OCI-LY7 (cell line): Measurements from ENCODE around the gene NBEA. TPM values are rescaled to one million over a fixed set of nuclear protein-coding genes. Genes with fewer than 3 reads are reported as not detected.

ENCODE experiments used
- BruUV-seq: library from RNA; stranded (reverse); fragments of 400-500 nt; replicated peaks from 2 replicates; lab custom pipeline; 2021; lab: Mats Ljungman, UMichigan
- CTCF ChIA-PET: fragments of 300-600 bp; sonication (Branson Sonifier 250); formaldehyde crosslinking; loops from one replicate; lab custom pipeline; 2022; ENCODE audit warnings: antibody characterized with exemption; ENCODE audit not compliant: unreplicated experiment; lab: Charles Lee
- POLR2A ChIA-PET: fragments of 300-600 bp; sonication (Branson Sonifier 250); formaldehyde crosslinking; loops from one replicate; lab custom pipeline; 2022; ENCODE audit warnings: antibody characterized with exemption; lab: Charles Lee
- DNase-seq: peaks from one replicate; pipeline ENCODE4 v3.0.0-alpha.2; 2015; ENCODE audit warnings: low spot score
- H2AFZ ChIP-seq: fragments of 200-600 bp; sonication (generic), shearing (Covaris generic); 2 replicates; pipeline ENCODE4 v1.6.1; 2014; ENCODE audit warnings: mild to moderate bottlenecking, antibody characterized with exemption, low read length, moderate library complexity
- H3K27ac ChIP-seq: fragments of 200-600 bp; sonication (generic); 2 replicates; pipeline ENCODE4 v1.5.1; 2014; ENCODE audit warnings: mixed run types, low read depth, mild to moderate bottlenecking, moderate library complexity, low read length, inconsistent platforms; ENCODE audit not compliant: poor library complexity, severe bottlenecking
- H3K36me3 ChIP-seq: fragments of 200-600 bp; sonication (generic); 2 replicates; pipeline ENCODE4 v1.6.1; 2014; ENCODE audit warnings: mild to moderate bottlenecking, antibody characterized with exemption, low read length, moderate library complexity, mixed read lengths; ENCODE audit not compliant: insufficient read depth
- H3K4me1 ChIP-seq: fragments of 200-600 bp; sonication (generic); 2 replicates; pipeline ENCODE4 v1.5.1; 2014; ENCODE audit warnings: mild to moderate bottlenecking, low read length; ENCODE audit not compliant: insufficient read depth, poor library complexity, severe bottlenecking
- H3K4me2 ChIP-seq: fragments of 200-600 bp; sonication (generic); 2 replicates; pipeline ENCODE4 v1.6.1; 2014; ENCODE audit warnings: mild to moderate bottlenecking, low read length
- H3K4me3 ChIP-seq: fragments of 200-600 bp; sonication (generic); 2 replicates; pipeline ENCODE4 v1.5.1; 2014; ENCODE audit warnings: mild to moderate bottlenecking, low read depth, low read length; ENCODE audit not compliant: poor library complexity, severe bottlenecking
- H3K79me2 ChIP-seq: fragments of 200-600 bp; sonication (generic); 2 replicates; pipeline ENCODE4 v1.6.1; 2016; ENCODE audit warnings: low read depth, mild to moderate bottlenecking, low read length, moderate library complexity, mixed read lengths; ENCODE audit not compliant: insufficient read depth
- H3K9me2 ChIP-seq: fragments of 200-600 bp; sonication (generic); 2 replicates; pipeline ENCODE4 v1.6.1; 2016; ENCODE audit warnings: mild to moderate bottlenecking, low read length, mixed read lengths; ENCODE audit not compliant: insufficient read depth
- H3K9me3 ChIP-seq: fragments of 200-600 bp; sonication (generic); 2 replicates; pipeline ENCODE4 v1.6.1; 2014; ENCODE audit warnings: mild to moderate bottlenecking, mixed run types, low read length, mixed read lengths
- H4K20me1 ChIP-seq: fragments of 200-600 bp; sonication (generic); 2 replicates; pipeline ENCODE4 v1.6.1; 2014; ENCODE audit warnings: mild to moderate bottlenecking, antibody characterized with exemption, low read length, moderate library complexity, mixed read lengths; ENCODE audit not compliant: insufficient read depth
- EZH2phosphoT487 ChIP-seq: fragments of 200-600 bp; sonication (generic); IDR thresholded peaks from 2 replicates; pipeline ENCODE4 v1.6.1; 2018; ENCODE audit warnings: low read depth, borderline replicate concordance, mild to moderate bottlenecking, mixed run types, antibody characterized with exemption, low read length, moderate library complexity, mixed read lengths
- intact Hi-C: fragments of 100-400 bp; cut with micrococcal nuclease; formaldehyde crosslinking; loops from one replicate; pipeline ENCODE4 v1.10.0; 2022; ENCODE audit not compliant: unreplicated experiment
- total RNA-seq, 2 experiments: library from RNA; depleted of rRNA in 1 of 2; stranded (reverse); fragments of >200 nt in 1 of 2; shearing (Covaris generic) in 1 of 2; gene quantifications; 2 replicates each; pipeline ENCODE4 v1.2.3, GENCODE V29; 2014 to 2022
- TF ChIP-seq, protein P1 (sequence below): fragments of 200-600 bp; sonication (generic); conservative IDR thresholded peaks from 2 replicates; pipeline ENCODE4 v1.5.1; 2014; ENCODE audit warnings: mild to moderate bottlenecking, antibody characterized with exemption, low read length, moderate library complexity, mixed read lengths

Gene NBEA
- total RNA-seq, 2 experiments from 2014 or later = 3.6 to 11.0 TPM

GRCh38 chr13:35219021-35219420, 277.0 kb downstream of the NBEA start:
- Histone ChIP-seq H3K4me1 (no peaks in the 10 kb centered on the region), H3K9me2 (no peaks in the 10 kb centered on the region), H3K4me2 (no peak overlapping the region), H4K20me1 (no peaks in the 10 kb centered on the region), H3K4me3 (no peak overlapping the region), H3K9me3 (no peaks in the 10 kb centered on the region), H2AFZ (no peak overlapping the region), H3K36me3 (no peaks in the 10 kb centered on the region), H3K27ac (no peak overlapping the region), H3K79me2 (no peaks in the 10 kb centered on the region)
- BruUV-seq = no TSS peak
- POLR2A ChIA-PET = no interaction called here
- no peak for DNase-seq
- intact Hi-C loops = no loop called here
- TF ChIP-seq, protein P1, sequence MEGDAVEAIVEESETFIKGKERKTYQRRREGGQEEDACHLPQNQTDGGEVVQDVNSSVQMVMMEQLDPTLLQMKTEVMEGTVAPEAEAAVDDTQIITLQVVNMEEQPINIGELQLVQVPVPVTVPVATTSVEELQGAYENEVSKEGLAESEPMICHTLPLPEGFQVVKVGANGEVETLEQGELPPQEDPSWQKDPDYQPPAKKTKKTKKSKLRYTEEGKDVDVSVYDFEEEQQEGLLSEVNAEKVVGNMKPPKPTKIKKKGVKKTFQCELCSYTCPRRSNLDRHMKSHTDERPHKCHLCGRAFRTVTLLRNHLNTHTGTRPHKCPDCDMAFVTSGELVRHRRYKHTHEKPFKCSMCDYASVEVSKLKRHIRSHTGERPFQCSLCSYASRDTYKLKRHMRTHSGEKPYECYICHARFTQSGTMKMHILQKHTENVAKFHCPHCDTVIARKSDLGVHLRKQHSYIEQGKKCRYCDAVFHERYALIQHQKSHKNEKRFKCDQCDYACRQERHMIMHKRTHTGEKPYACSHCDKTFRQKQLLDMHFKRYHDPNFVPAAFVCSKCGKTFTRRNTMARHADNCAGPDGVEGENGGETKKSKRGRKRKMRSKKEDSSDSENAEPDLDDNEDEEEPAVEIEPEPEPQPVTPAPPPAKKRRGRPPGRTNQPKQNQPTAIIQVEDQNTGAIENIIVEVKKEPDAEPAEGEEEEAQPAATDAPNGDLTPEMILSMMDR = no peak
- no peak for TF ChIP-seq EZH2phosphoT487
- CTCF ChIA-PET = no interaction called here

DNA sequence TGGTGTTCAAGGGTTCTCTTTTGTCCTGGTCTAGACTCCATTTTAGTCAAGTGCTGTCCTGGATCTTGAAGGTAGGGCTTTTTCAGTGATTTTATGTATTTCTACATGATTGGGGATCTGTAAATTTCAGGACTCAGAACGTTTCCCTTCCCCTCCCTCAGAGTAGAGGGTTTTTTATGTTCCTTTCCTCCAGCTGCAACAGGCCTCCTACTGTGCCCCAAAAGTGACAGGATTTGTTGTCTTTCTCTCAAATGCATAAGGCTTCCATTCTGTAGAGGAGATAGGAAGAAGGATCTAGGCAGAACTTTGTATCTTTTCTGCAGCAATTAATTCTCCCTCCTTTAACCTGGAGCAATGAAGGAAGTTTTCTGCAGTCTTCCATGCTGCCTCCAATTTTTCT, 283.1 kb downstream of the NBEA start:
- Histone ChIP-seq H3K9me2 (no peaks in the 10 kb centered on the region), H3K4me3 (no peak overlapping the region), H3K9me3 (no peaks in the 10 kb centered on the region), H3K36me3 (no peaks in the 10 kb centered on the region), H4K20me1 (no peaks in the 10 kb centered on the region), H3K79me2 (no peaks in the 10 kb centered on the region), H3K4me1 (no peaks in the 10 kb centered on the region), H3K4me2 (no peak overlapping the region), H3K27ac (no peak overlapping the region), H2AFZ (no peak overlapping the region)
- TF ChIP-seq, protein P1 = no peak
- no peak for TF ChIP-seq EZH2phosphoT487
- no peak for DNase-seq
- intact Hi-C loops = no loop called here
- BruUV-seq = no TSS peak
- ChIA-PET POLR2A (no interaction called here), CTCF (no interaction called here)

- intact Hi-C loops = no loop called here
- CTCF ChIA-PET = no interaction called here
- no TSS peak for BruUV-seq
- Histone ChIP-seq H4K20me1 (no peaks in the 10 kb centered on the region), H3K4me2 (no peak overlapping the region), H3K27ac (no peak overlapping the region), H2AFZ (no peak overlapping the region), H3K79me2 (no peaks in the 10 kb centered on the region), H3K36me3 (no peaks in the 10 kb centered on the region), H3K4me3 (no peak overlapping the region), H3K9me2 (no peaks in the 10 kb centered on the region), H3K9me3 (no peaks in the 10 kb centered on the region), H3K4me1 (no peaks in the 10 kb centered on the region)
- no peak for DNase-seq
- no peak for TF ChIP-seq EZH2phosphoT487
- TF ChIP-seq, protein P1 = no peak
- POLR2A ChIA-PET = no interaction called here
Measured at GRCh38 chr13:35225582-35225981, 283.5 kb downstream of the NBEA start.
